HEK293 (cell line): ENCODE results near the gene SP140L.

Experiments
- CTCF ChIP-seq: fragments of 450-650 bp; formaldehyde crosslinking; IDR thresholded peaks from 2 replicates; pipeline ENCODE4 v1.5.1; 2016; ENCODE audit warnings: missing biosample characterization, missing genetic modification characterization
- HOXA7 ChIP-seq: sonication (generic); formaldehyde crosslinking; IDR thresholded peaks from 2 replicates; pipeline ENCODE4 v1.8.1; 2022; ENCODE audit warnings: missing genetic modification reagents, borderline replicate concordance
- SETDB1 ChIP-seq: IDR thresholded peaks from one replicate; pipeline ENCODE4 v1.6.1; 2017; ENCODE audit warnings: mild to moderate bottlenecking, low read length, moderate library complexity, mixed read lengths; ENCODE audit not compliant: insufficient read length
- ZFP41 ChIP-seq: fragments of 450-650 bp; formaldehyde crosslinking; IDR thresholded peaks from 2 replicates; pipeline ENCODE4 v1.5.1; 2016; ENCODE audit warnings: missing biosample characterization, missing genetic modification characterization, borderline replicate concordance
- ZNF133 ChIP-seq: fragments of 450-650 bp; formaldehyde crosslinking; IDR thresholded peaks from 2 replicates; pipeline ENCODE4 v1.5.1; 2016; ENCODE audit warnings: missing biosample characterization, missing genetic modification characterization
- ZNF146 ChIP-seq: fragments of 450-650 bp; formaldehyde crosslinking; IDR thresholded peaks from 2 replicates; pipeline ENCODE4 v1.5.1; 2016; ENCODE audit warnings: missing biosample characterization, missing genetic modification characterization
- ZNF274 ChIP-seq, 2 experiments: fragments of 200-500 bp in 1 of 2; fragments of 450-650 bp in 1 of 2; sonication (Bioruptor generic) in 1 of 2; formaldehyde crosslinking in 1 of 2; IDR thresholded peaks; 2 replicates each; pipeline versions ENCODE4 v1.5.1 to v1.6.1; 2014 to 2016; ENCODE audit warnings: borderline replicate concordance in 1 of 2, inconsistent platforms in 1 of 2, low read length in 1 of 2, missing biosample characterization in 1 of 2, missing genetic modification characterization in 1 of 2
- ZNF292 ChIP-seq: fragments of 450-650 bp; formaldehyde crosslinking; IDR thresholded peaks from 2 replicates; pipeline ENCODE4 v1.5.1; 2016; ENCODE audit warnings: low read depth, missing biosample characterization, missing genetic modification characterization, borderline replicate concordance
- ZNF521 ChIP-seq: fragments of 450-650 bp; formaldehyde crosslinking; IDR thresholded peaks from 2 replicates; pipeline ENCODE4 v1.5.1; 2017; ENCODE audit warnings: missing biosample characterization, mild to moderate bottlenecking, missing genetic modification characterization
- ZNF529 ChIP-seq: fragments of 450-650 bp; formaldehyde crosslinking; IDR thresholded peaks from 2 replicates; pipeline ENCODE4 v1.5.1; 2017; ENCODE audit warnings: missing genetic modification characterization, missing biosample characterization; ENCODE audit not compliant: insufficient replicate concordance
- ZNF544 ChIP-seq: fragments of 450-650 bp; formaldehyde crosslinking; IDR thresholded peaks from 2 replicates; pipeline ENCODE4 v1.5.0; 2017; ENCODE audit warnings: missing biosample characterization, missing genetic modification characterization
- ZNF558 ChIP-seq: fragments of 450-650 bp; formaldehyde crosslinking; IDR thresholded peaks from 2 replicates; pipeline ENCODE4 v1.5.1; 2016; ENCODE audit warnings: missing biosample characterization, missing genetic modification characterization
- ZNF707 ChIP-seq: fragments of 450-650 bp; formaldehyde crosslinking; IDR thresholded peaks from 2 replicates; pipeline ENCODE4 v1.5.1; 2016; ENCODE audit warnings: missing biosample characterization, missing genetic modification characterization

GRCh38 chr2:230403746-230404145 is 76.8 kb downstream of the SP140L start:
- TF ChIP-seq ZNF133 (no peak), CTCF (no peak), SETDB1 (no peak), ZNF558 (tag by site-specific recombination) (no peak), ZNF707 (tag by site-specific recombination) (no peak), ZNF274 (IDR thresholded peaks at IDR 0.05; ENCODE audit: low read length) (no peak), ZNF274 (tag by site-specific recombination; IDR thresholded peaks at IDR 0.05; ENCODE audit: borderline replicate concordance) (no peak), ZNF544 (tag by site-specific recombination) (no peak), ZNF146 (tag by site-specific recombination) (no peak), ZNF529 (tag by site-specific recombination) (no peak), ZFP41 (tag by site-specific recombination) (no peak), ZNF292 (tag by site-specific recombination) (no peak), ZNF521 (tag by site-specific recombination) (no peak), HOXA7 (CRISPR knock-in tag) (no peak)
